KMS-11 (cell line): ENCODE measurements around the gene SAE1.

Experiments
- H2AFZ ChIP-seq: fragments of 200-600 bp; sonication (generic); 2 replicates; pipeline ENCODE4 v1.6.1; 2016; ENCODE audit warnings: antibody characterized with exemption, mixed run types, low read depth
- H3K27ac ChIP-seq: fragments of 200-600 bp; sonication (generic); 2 replicates; pipeline ENCODE4 v1.6.1; 2016; ENCODE audit warnings: mild to moderate bottlenecking, mixed run types
- H3K27me3 ChIP-seq: fragments of 200-600 bp; sonication (generic); 2 replicates; pipeline ENCODE4 v1.6.1; 2017; ENCODE audit warnings: mild to moderate bottlenecking, low read depth, mixed run types, moderate library complexity; ENCODE audit not compliant: insufficient read depth
- H3K36me3 ChIP-seq: fragments of 200-600 bp; sonication (generic); 2 replicates; pipeline ENCODE4 v1.6.1; 2017; ENCODE audit warnings: mild to moderate bottlenecking, mixed run types; ENCODE audit not compliant: insufficient read depth
- H3K4me1 ChIP-seq: fragments of 200-600 bp; sonication (generic); 2 replicates; pipeline ENCODE4 v1.6.1; 2016; ENCODE audit warnings: mild to moderate bottlenecking, low read depth, mixed run types; ENCODE audit not compliant: poor library complexity, severe bottlenecking
- H3K4me2 ChIP-seq: fragments of 200-600 bp; sonication (generic); 2 replicates; pipeline ENCODE4 v1.7.0; 2016; ENCODE audit warnings: mild to moderate bottlenecking, mixed run types
- H3K4me3 ChIP-seq: fragments of 200-600 bp; sonication (generic); IDR thresholded peaks from 2 replicates; pipeline ENCODE4 v1.6.1; 2017; ENCODE audit warnings: low read depth, low read length, mixed read lengths; ENCODE audit not compliant: insufficient read depth
- H3K79me2 ChIP-seq: fragments of 200-600 bp; sonication (generic); 2 replicates; pipeline ENCODE4 v1.6.1; 2016; ENCODE audit warnings: low read depth, mixed run types; ENCODE audit not compliant: insufficient read depth
- H3K9ac ChIP-seq: fragments of 200-600 bp; sonication (generic); 2 replicates; pipeline ENCODE4 v1.6.1; 2016; ENCODE audit warnings: mild to moderate bottlenecking, mixed run types
- H4K20me1 ChIP-seq: fragments of 200-600 bp; sonication (generic); 2 replicates; pipeline ENCODE4 v1.6.1; 2016; ENCODE audit warnings: mild to moderate bottlenecking, mixed run types; ENCODE audit not compliant: insufficient read depth
- CTCF ChIP-seq: fragments of 200-600 bp; sonication (generic); conservative IDR thresholded peaks from 2 replicates; pipeline ENCODE4 v1.6.1; 2017; ENCODE audit warnings: low read depth, mild to moderate bottlenecking, antibody characterized with exemption, low read length, moderate library complexity, mixed read lengths

Gene SAE1

DNA sequence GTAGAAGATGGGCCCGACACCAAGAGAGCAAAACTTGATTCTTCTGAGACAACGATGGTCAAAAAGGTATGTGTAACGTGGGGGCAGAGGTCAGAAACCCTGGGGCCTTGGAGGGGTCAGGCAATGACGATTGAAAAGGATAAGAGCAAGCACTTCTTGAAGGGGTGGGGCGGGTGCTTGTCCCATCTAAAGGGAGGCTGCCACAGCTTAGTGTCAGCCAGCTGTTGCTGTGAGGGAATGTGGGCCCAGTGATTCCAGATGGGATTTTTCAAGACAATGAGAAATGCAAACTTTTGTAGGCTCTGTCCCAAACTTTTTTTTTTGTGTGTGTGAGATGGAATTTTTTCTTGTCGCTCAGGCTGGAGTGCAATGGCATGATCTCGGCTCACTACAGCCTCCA lies 24.5 kb downstream of the SAE1 start:
- no peaks in the 10 kb centered on the region for H4K20me1 ChIP-seq
- no peak overlapping the region for H3K4me2 ChIP-seq
- H3K27ac ChIP-seq = no peak overlapping the region
- TF ChIP-seq CTCF = no peak
- peaks cover 44% of the 10 kb centered on the region; the same call in 1 of the 2 replicates for H3K79me2 ChIP-seq
- peaks cover 26% of the 10 kb centered on the region; the same call in 1 of the 2 replicates for H3K36me3 ChIP-seq
- peaks cover 81% of the 10 kb centered on the region for H3K4me1 ChIP-seq
- no peak overlapping the region for H3K9ac ChIP-seq
- no peak overlapping the region for H3K4me3 ChIP-seq
- no peaks in the 10 kb centered on the region for H3K27me3 ChIP-seq
- no peak overlapping the region for H2AFZ ChIP-seq

GRCh38 chr19:47156861-47157430 lies 26.3 kb downstream of the SAE1 start:
- Histone ChIP-seq H4K20me1 (no peaks in the 10 kb centered on the region), H3K27me3 (no peaks in the 10 kb centered on the region), H3K27ac (peak overlapping the region; percentile 61), H3K4me3 (no peak overlapping the region), H3K4me2 (peak overlapping the region; percentile 87), H2AFZ (no peak overlapping the region), H3K9ac (no peak overlapping the region), H3K79me2 (peaks cover 28% of the 10 kb centered on the region; the same call in 1 of the 2 replicates), H3K36me3 (peaks cover 24% of the 10 kb centered on the region; the same call in 1 of the 2 replicates), H3K4me1 (peaks cover 75% of the 10 kb centered on the region)
- no peak for TF ChIP-seq CTCF

GRCh38 chr19:47157431-47158321 lies 27.0 kb downstream of the SAE1 start:
- Histone ChIP-seq H3K36me3 (peaks cover 17% of the 10 kb centered on the region; the same call in 1 of the 2 replicates), H3K4me3 (no peak overlapping the region), H2AFZ (no peak overlapping the region), H3K4me1 (peaks cover 68% of the 10 kb centered on the region), H3K79me2 (peaks cover 29% of the 10 kb centered on the region; the same call in 1 of the 2 replicates), H4K20me1 (no peaks in the 10 kb centered on the region), H3K4me2 (peak overlapping the region; percentile 87), H3K27me3 (no peaks in the 10 kb centered on the region), H3K9ac (no peak overlapping the region; the same call in 1 of the 2 replicates), H3K27ac (peak overlapping the region; percentile 61)
- no peak for TF ChIP-seq CTCF

DNA sequence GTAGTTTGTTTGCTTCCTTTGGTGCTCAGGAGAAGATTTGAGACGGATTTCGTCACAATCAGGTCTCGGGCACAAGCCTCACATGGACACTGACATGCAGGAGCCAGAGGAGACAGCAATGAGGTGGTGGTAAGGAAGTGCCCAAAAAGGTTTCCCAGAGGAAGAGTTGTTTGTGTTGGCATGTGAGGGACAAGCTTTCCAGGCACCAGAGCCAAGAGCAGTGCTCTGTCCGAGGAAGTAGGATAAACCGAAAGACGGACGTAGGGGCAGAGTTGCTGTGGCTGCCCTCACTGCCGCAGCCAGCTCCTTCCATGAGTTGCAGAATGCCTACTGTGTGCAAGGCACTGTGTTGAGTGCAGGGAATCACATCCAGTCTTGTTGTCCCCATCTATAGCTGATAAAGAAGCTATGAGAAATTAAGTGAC lies 27.7 kb downstream of the SAE1 start:
- no peak overlapping the region for H2AFZ ChIP-seq
- no peaks in the 10 kb centered on the region for H3K27me3 ChIP-seq
- peaks cover 15% of the 10 kb centered on the region; the same call in 1 of the 2 replicates for H3K36me3 ChIP-seq
- H3K27ac ChIP-seq = peak overlapping the region; percentile 61
- H3K79me2 ChIP-seq = peaks cover 34% of the 10 kb centered on the region; the same call in 1 of the 2 replicates
- H3K4me1 ChIP-seq = peaks cover 65% of the 10 kb centered on the region
- H3K9ac ChIP-seq = no peak overlapping the region; the same call in 1 of the 2 replicates
- TF ChIP-seq CTCF = no peak
- peak overlapping the region; percentile 87 for H3K4me2 ChIP-seq
- H3K4me3 ChIP-seq = no peak overlapping the region
- no peaks in the 10 kb centered on the region for H4K20me1 ChIP-seq
